ENCODE data around the gene MYO1E. TPM values are rescaled to one million over a fixed set of nuclear protein-coding genes. Genes with fewer than 3 reads are reported as not detected.
"Not testable (repeated sequence)": the region's sequence is repeated elsewhere in the genome, so short reads cannot be mapped to it uniquely, and the experiment has no call there.

The MYO1E gene
- total RNA-seq, 6 experiments from 2014 or later, result 108 to 142 (median 115) TPM

GRCh38 chr15:59345326-59345725 is 27.3 kb downstream of the MYO1E start:
- no peak overlapping the region for H3K4me3 Mint-ChIP-seq
- DNase-seq, result no peak
- no peaks in the 10 kb centered on the region for H3K27me3 Mint-ChIP-seq (ENCODE audit: insufficient read depth)
- H3K4me1 Mint-ChIP-seq (ENCODE audit: low read depth), result peaks cover 45% of the 10 kb centered on the region
- no peak overlapping the region for H3K27ac Mint-ChIP-seq
- no peaks in the 10 kb centered on the region for H3K9me3 Mint-ChIP-seq
- H3K36me3 Mint-ChIP-seq (ENCODE audit: low read depth), result peaks cover 18% of the 10 kb centered on the region
- TF ChIP-seq CTCF (IDR thresholded peaks at IDR 0.05), result no peak

GRCh38 chr15:59344311-59344710 is 28.4 kb downstream of the MYO1E start:
- H3K27ac Mint-ChIP-seq, result no peak overlapping the region

GRCh38 chr15:59340325-59340724 is 32.3 kb downstream of the MYO1E start:
- Mint-ChIP-seq H3K4me1 (ENCODE audit: low read depth) (peaks cover 31% of the 10 kb centered on the region), H3K4me3 (no peak overlapping the region), H3K27me3 (ENCODE audit: insufficient read depth) (no peaks in the 10 kb centered on the region), H3K36me3 (ENCODE audit: low read depth) (peaks cover 26% of the 10 kb centered on the region), H3K27ac (no peak overlapping the region), H3K9me3 (no peaks in the 10 kb centered on the region)
- DNase-seq, result no peak
- TF ChIP-seq CTCF (IDR thresholded peaks at IDR 0.05), result no peak

More at GRCh38 chr15:59344311-59344710, 28.4 kb downstream of the MYO1E start:
- no peaks in the 10 kb centered on the region for H3K9me3 Mint-ChIP-seq
- no peak overlapping the region for H3K4me3 Mint-ChIP-seq
- H3K4me1 Mint-ChIP-seq (ENCODE audit: low read depth), result peaks cover 45% of the 10 kb centered on the region
- H3K36me3 Mint-ChIP-seq (ENCODE audit: low read depth), result peaks cover 23% of the 10 kb centered on the region
- TF ChIP-seq CTCF (IDR thresholded peaks at IDR 0.05), result no peak
- H3K27me3 Mint-ChIP-seq (ENCODE audit: insufficient read depth), result no peaks in the 10 kb centered on the region
- DNase-seq, result no peak

- Mint-ChIP-seq H3K27ac (peak overlapping the region; percentile 64), H3K36me3 (ENCODE audit: low read depth) (peaks cover 26% of the 10 kb centered on the region), H3K4me3 (no peak overlapping the region), H3K9me3 (no peaks in the 10 kb centered on the region), H3K27me3 (ENCODE audit: insufficient read depth) (no peaks in the 10 kb centered on the region), H3K4me1 (ENCODE audit: low read depth) (peaks cover 28% of the 10 kb centered on the region)
- DNase-seq, result peak; percentile 64
- TF ChIP-seq CTCF (IDR thresholded peaks at IDR 0.05), result no peak
These were observed 33.4 kb downstream of the MYO1E start for GRCh38 chr15:59339252-59339672.

- no peak overlapping the region for H3K4me3 Mint-ChIP-seq
These were observed 34.3 kb downstream of the MYO1E start for GRCh38 chr15:59338414-59338813.

GRCh38 chr15:59336725-59337124 is 35.9 kb downstream of the MYO1E start:
- not testable (repeated sequence) for H3K27me3 Mint-ChIP-seq (ENCODE audit: insufficient read depth); DNase-seq; H3K27ac Mint-ChIP-seq; H3K9me3 Mint-ChIP-seq; H3K4me3 Mint-ChIP-seq
- H3K36me3 Mint-ChIP-seq (ENCODE audit: low read depth), result peaks cover 11% of the 10 kb centered on the region
- H3K4me1 Mint-ChIP-seq (ENCODE audit: low read depth), result peaks cover 28% of the 10 kb centered on the region

More at GRCh38 chr15:59338414-59338813, 34.3 kb downstream of the MYO1E start:
- no peak for TF ChIP-seq CTCF (IDR thresholded peaks at IDR 0.05)
- H3K36me3 Mint-ChIP-seq (ENCODE audit: low read depth), result peaks cover 22% of the 10 kb centered on the region
- H3K9me3 Mint-ChIP-seq, result no peaks in the 10 kb centered on the region
- H3K27me3 Mint-ChIP-seq (ENCODE audit: insufficient read depth), result no peaks in the 10 kb centered on the region
- DNase-seq, result no peak
- 0 out of 2 replicates have a peak overlapping the region, but pooled peaks have one; percentile 13 for H3K27ac Mint-ChIP-seq
- H3K4me1 Mint-ChIP-seq (ENCODE audit: low read depth), result peaks cover 28% of the 10 kb centered on the region
